HepG2 (cell line): ENCODE results near the gene SH2D1B.
"Not testable (repeated sequence)": the region's sequence is repeated elsewhere in the genome, so short reads cannot be mapped to it uniquely, and the experiment has no call there.

Experiments used
- EZH2 ChIP-seq: conservative IDR thresholded peaks from 2 replicates; pipeline ENCODE4 v1.6.1; 2012; ENCODE audit warnings: mild to moderate bottlenecking, low read depth, low read length, moderate library complexity
- KDM6A ChIP-seq: IDR thresholded peaks from 2 replicates; pipeline ENCODE4 v1.6.1; 2016; ENCODE audit warnings: low read depth
- KLF16 ChIP-seq, 2 experiments: sonication (generic) in 1 of 2; formaldehyde crosslinking in 1 of 2; IDR thresholded peaks; 2 replicates each; pipeline versions ENCODE4 v1.6.1 to v1.8.0; 2016 to 2023; ENCODE audit warnings: missing genetic modification reagents in 2 of 2, missing compliant biosample characterization in 1 of 2
- POLR2A ChIP-seq, 2 experiments: IDR thresholded peaks; 2 replicates each; pipeline ENCODE4 v1.6.1; 2011; ENCODE audit warnings: low read depth in 2 of 2, low read length in 2 of 2, mild to moderate bottlenecking in 1 of 2, moderate library complexity in 1 of 2; ENCODE audit not compliant: insufficient read depth in 1 of 2
- TCF7 ChIP-seq: sonication (generic); IDR thresholded peaks from 2 replicates; pipeline ENCODE4 v1.6.1; 2016; ENCODE audit warnings: antibody characterized with exemption, low read depth
- ZNF557 ChIP-seq: sonication (generic); formaldehyde crosslinking; IDR thresholded peaks from 2 replicates; pipeline ENCODE4 v1.4.0; 2020; ENCODE audit warnings: missing genetic modification reagents
- ZNF841 ChIP-seq: sonication (generic); formaldehyde crosslinking; IDR thresholded peaks from 2 replicates; pipeline ENCODE4 v1.8.1; 2023; ENCODE audit warnings: missing genetic modification reagents, borderline replicate concordance
- ZNF891 ChIP-seq: sonication (generic); formaldehyde crosslinking; IDR thresholded peaks from 2 replicates; pipeline ENCODE4 v1.5.0; 2020; ENCODE audit warnings: mild to moderate bottlenecking, missing genetic modification reagents
- TF ChIP-seq, protein P1 (sequence below): sonication (generic); formaldehyde crosslinking; IDR thresholded peaks from 2 replicates; pipeline ENCODE4 v1.5.0; 2020; ENCODE audit warnings: mild to moderate bottlenecking, missing genetic modification reagents, moderate library complexity

GRCh38 chr1:162454361-162454760 lies 42.4 kb upstream of the SH2D1B start:
- not testable (repeated sequence) for TF ChIP-seq POLR2A (IDR thresholded peaks at IDR 0.05; ENCODE audit: insufficient read depth in 1 of 2, low read depth in 2 of 2, low read length in 2 of 2); TCF7; KLF16 (CRISPR knock-in tag; IDR thresholded peaks at IDR 0.05); ZNF891 (CRISPR knock-in tag); KDM6A (CRISPR knock-in tag); EZH2; ZNF557; ZNF841 (CRISPR knock-in tag)
- TF ChIP-seq, protein P1, sequence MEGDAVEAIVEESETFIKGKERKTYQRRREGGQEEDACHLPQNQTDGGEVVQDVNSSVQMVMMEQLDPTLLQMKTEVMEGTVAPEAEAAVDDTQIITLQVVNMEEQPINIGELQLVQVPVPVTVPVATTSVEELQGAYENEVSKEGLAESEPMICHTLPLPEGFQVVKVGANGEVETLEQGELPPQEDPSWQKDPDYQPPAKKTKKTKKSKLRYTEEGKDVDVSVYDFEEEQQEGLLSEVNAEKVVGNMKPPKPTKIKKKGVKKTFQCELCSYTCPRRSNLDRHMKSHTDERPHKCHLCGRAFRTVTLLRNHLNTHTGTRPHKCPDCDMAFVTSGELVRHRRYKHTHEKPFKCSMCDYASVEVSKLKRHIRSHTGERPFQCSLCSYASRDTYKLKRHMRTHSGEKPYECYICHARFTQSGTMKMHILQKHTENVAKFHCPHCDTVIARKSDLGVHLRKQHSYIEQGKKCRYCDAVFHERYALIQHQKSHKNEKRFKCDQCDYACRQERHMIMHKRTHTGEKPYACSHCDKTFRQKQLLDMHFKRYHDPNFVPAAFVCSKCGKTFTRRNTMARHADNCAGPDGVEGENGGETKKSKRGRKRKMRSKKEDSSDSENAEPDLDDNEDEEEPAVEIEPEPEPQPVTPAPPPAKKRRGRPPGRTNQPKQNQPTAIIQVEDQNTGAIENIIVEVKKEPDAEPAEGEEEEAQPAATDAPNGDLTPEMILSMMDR, result not testable (repeated sequence)
